GM12878 (cell line): ENCODE data around the gene ERP27. TPM values are rescaled to one million over a fixed set of nuclear protein-coding genes. Genes with fewer than 3 reads are reported as not detected.

Experiments used
- BACH1 ChIP-seq: fragments of 450-650 bp; IDR thresholded peaks from 2 replicates; pipeline ENCODE4 v1.6.1; 2017; ENCODE audit warnings: mild to moderate bottlenecking, borderline replicate concordance
- BCL11A ChIP-seq: IDR thresholded peaks from 2 replicates; pipeline ENCODE4 v1.6.1; 2011; ENCODE audit warnings: low read depth, low read length
- CBFB ChIP-seq: IDR thresholded peaks from 2 replicates; pipeline ENCODE4 v1.6.1; 2016; ENCODE audit warnings: antibody characterized with exemption, low read depth
- CHD1 ChIP-seq: IDR thresholded peaks from 2 replicates; pipeline ENCODE4 v1.6.1; 2012; ENCODE audit warnings: low read depth, low read length, improper control_type of control experiment
- CREM ChIP-seq: IDR thresholded peaks from 2 replicates; pipeline ENCODE4 v1.6.1; 2014; ENCODE audit warnings: antibody characterized with exemption, low read depth
- CUX1 ChIP-seq: IDR thresholded peaks from 2 replicates; pipeline ENCODE4 v1.6.1; 2012; ENCODE audit warnings: improper control_type of control experiment, low read depth, low read length; ENCODE audit not compliant: insufficient replicate concordance
- EGR1 ChIP-seq, 2 experiments: IDR thresholded peaks; 1 replicate in 1 of 2; 2 replicates in 1 of 2; pipeline ENCODE4 v1.6.1; 2011 to 2012; ENCODE audit warnings: low read depth in 2 of 2, low read length in 2 of 2, borderline replicate concordance in 1 of 2, mild to moderate bottlenecking in 1 of 2, moderate library complexity in 1 of 2
- HCFC1 ChIP-seq: fragments of 150-350 bp; IDR thresholded peaks from 2 replicates; pipeline ENCODE4 v1.6.1; 2014; ENCODE audit warnings: low read length
- HDAC6 ChIP-seq: fragments of 200-600 bp; sonication (generic); IDR thresholded peaks from one replicate; pipeline ENCODE4 v1.8.0; 2017; ENCODE audit warnings: antibody characterized with exemption; ENCODE audit not compliant: unreplicated experiment
- MTA2 ChIP-seq: fragments of 450-650 bp; IDR thresholded peaks from 2 replicates; pipeline ENCODE4 v1.6.1; 2016; ENCODE audit warnings: low read depth, mild to moderate bottlenecking, moderate library complexity
- MYB ChIP-seq: fragments of 150-350 bp; IDR thresholded peaks from 2 replicates; pipeline ENCODE4 v1.6.1; 2014; ENCODE audit warnings: mild to moderate bottlenecking, low read depth, low read length, borderline replicate concordance
- NR2C1 ChIP-seq: fragments of 450-650 bp; IDR thresholded peaks from 2 replicates; pipeline ENCODE4 v1.6.1; 2017; ENCODE audit warnings: antibody characterized with exemption, mild to moderate bottlenecking, moderate library complexity
- PML ChIP-seq: IDR thresholded peaks from 2 replicates; pipeline ENCODE4 v1.6.1; 2012; ENCODE audit warnings: low read length, inconsistent platforms
- RAD51 ChIP-seq: fragments of 450-650 bp; IDR thresholded peaks from 2 replicates; pipeline ENCODE4 v1.6.1; 2016; ENCODE audit warnings: moderate library complexity, mild to moderate bottlenecking, inconsistent platforms
- SMAD5 ChIP-seq: IDR thresholded peaks from 2 replicates; pipeline ENCODE4 v1.6.1; 2016; ENCODE audit warnings: antibody characterized with exemption, low read depth
- STAT1 ChIP-seq: fragments of 450-650 bp; conservative IDR thresholded peaks from 2 replicates; pipeline ENCODE4 v1.6.1; 2014; ENCODE audit warnings: antibody characterized with exemption, mild to moderate bottlenecking
- TBL1XR1 ChIP-seq: IDR thresholded peaks from 2 replicates; pipeline ENCODE4 v1.6.1; 2012; ENCODE audit warnings: low read depth, low read length, improper control_type of control experiment
- TCF7 ChIP-seq: IDR thresholded peaks from 2 replicates; pipeline ENCODE4 v1.6.1; 2014; ENCODE audit warnings: antibody characterized with exemption, borderline replicate concordance
- ZNF622 ChIP-seq: fragments of 450-650 bp; IDR thresholded peaks from 2 replicates; pipeline ENCODE4 v1.6.1; 2017; ENCODE audit warnings: mild to moderate bottlenecking, inconsistent platforms
- polyA plus RNA-seq, 11 experiments: library from polyadenylated mRNA; depleted of rRNA in 4 of 11; unstranded in 6 of 11; stranded (reverse) in 5 of 11; fragments of >200 nt; fragmentation: Nextera tagmentation in 4 of 11; fragmentation: Illumina TruSeq in 1 of 11; extraction: Ambion mirVana in 4 of 11; extraction: Trizol in 1 of 11; gene quantifications; 1 replicate in 1 of 11; 2 replicates in 10 of 11; pipeline versions ENCODE4 v1.2.1 to v1.2.3, GENCODE V29; 2011 to 2016; ENCODE audit warnings: inconsistent platforms in 2 of 11, missing spikeins in 2 of 11, low read depth in 1 of 11
- total RNA-seq, 4 experiments: library from RNA; depleted of rRNA in 3 of 4; stranded (reverse); fragments of >200 nt in 3 of 4; fragmentation: Illumina TruSeq in 1 of 4; extraction: Trizol in 1 of 4; gene quantifications; 2 replicates each; pipeline versions ENCODE4 v1.2.1 to v1.2.3, GENCODE V29; 2013 to 2021
- TF ChIP-seq, protein P1 (sequence below): IDR thresholded peaks from 2 replicates; pipeline ENCODE4 v1.6.1; 2011; ENCODE audit warnings: low read depth, low read length, improper control_type of control experiment, borderline replicate concordance
- TF ChIP-seq, protein P2 (sequence below): fragments of 450-650 bp; IDR thresholded peaks from 2 replicates; pipeline ENCODE4 v1.6.1; 2018; ENCODE audit warnings: mild to moderate bottlenecking, low read depth, moderate library complexity; ENCODE audit not compliant: partially characterized antibody
- TF ChIP-seq, protein P3 (sequence below): fragments of 450-650 bp; IDR thresholded peaks from 2 replicates; pipeline ENCODE4 v1.6.1; 2016; ENCODE audit warnings: mild to moderate bottlenecking

ERP27 gene
- total and polyA plus RNA-seq, 10 of the 15 experiments (the other 5 are each of a cell fraction or from before 2014, with no cell fraction given) = 0.91 to 2.4 (median 1.4) TPM

GRCh38 chr12:14948672-14949071, 10.3 kb upstream of the ERP27 start (continued):
- TF ChIP-seq BCL11A (peak; percentile 45; the same call in 1 of the 2 replicates), TBL1XR1 (no peak), EGR1 (IDR thresholded peaks at IDR 0.05; ENCODE audit: borderline replicate concordance in 1 of 2, low read depth in 2 of 2, low read length in 2 of 2) (no peak), MYB (peak; percentile 79; the same call in 1 of the 2 replicates), CREM (peak; percentile 71), BACH1 (no peak), PML (peak; percentile 92), CUX1 (no peak), HDAC6 (no peak), ZNF622 (no peak), STAT1 (no peak), TCF7 (no peak), SMAD5 (peak; percentile 90), CBFB (0 out of 2 replicates have a peak, but pooled peaks have one; percentile 26), NR2C1 (no peak), MTA2 (peak; percentile 72), HCFC1 (0 out of 2 replicates have a peak, but pooled peaks have one; percentile 11), RAD51 (no peak), CHD1 (no peak)
- TF ChIP-seq, protein P1, sequence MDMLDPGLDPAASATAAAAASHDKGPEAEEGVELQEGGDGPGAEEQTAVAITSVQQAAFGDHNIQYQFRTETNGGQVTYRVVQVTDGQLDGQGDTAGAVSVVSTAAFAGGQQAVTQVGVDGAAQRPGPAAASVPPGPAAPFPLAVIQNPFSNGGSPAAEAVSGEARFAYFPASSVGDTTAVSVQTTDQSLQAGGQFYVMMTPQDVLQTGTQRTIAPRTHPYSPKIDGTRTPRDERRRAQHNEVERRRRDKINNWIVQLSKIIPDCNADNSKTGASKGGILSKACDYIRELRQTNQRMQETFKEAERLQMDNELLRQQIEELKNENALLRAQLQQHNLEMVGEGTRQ = no peak
- TF ChIP-seq, protein P2, sequence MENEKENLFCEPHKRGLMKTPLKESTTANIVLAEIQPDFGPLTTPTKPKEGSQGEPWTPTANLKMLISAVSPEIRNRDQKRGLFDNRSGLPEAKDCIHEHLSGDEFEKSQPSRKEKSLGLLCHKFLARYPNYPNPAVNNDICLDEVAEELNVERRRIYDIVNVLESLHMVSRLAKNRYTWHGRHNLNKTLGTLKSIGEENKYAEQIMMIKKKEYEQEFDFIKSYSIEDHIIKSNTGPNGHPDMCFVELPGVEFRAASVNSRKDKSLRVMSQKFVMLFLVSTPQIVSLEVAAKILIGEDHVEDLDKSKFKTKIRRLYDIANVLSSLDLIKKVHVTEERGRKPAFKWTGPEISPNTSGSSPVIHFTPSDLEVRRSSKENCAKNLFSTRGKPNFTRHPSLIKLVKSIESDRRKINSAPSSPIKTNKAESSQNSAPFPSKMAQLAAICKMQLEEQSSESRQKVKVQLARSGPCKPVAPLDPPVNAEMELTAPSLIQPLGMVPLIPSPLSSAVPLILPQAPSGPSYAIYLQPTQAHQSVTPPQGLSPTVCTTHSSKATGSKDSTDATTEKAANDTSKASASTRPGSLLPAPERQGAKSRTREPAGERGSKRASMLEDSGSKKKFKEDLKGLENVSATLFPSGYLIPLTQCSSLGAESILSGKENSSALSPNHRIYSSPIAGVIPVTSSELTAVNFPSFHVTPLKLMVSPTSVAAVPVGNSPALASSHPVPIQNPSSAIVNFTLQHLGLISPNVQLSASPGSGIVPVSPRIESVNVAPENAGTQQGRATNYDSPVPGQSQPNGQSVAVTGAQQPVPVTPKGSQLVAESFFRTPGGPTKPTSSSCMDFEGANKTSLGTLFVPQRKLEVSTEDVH = no peak
- TF ChIP-seq, protein P3, sequence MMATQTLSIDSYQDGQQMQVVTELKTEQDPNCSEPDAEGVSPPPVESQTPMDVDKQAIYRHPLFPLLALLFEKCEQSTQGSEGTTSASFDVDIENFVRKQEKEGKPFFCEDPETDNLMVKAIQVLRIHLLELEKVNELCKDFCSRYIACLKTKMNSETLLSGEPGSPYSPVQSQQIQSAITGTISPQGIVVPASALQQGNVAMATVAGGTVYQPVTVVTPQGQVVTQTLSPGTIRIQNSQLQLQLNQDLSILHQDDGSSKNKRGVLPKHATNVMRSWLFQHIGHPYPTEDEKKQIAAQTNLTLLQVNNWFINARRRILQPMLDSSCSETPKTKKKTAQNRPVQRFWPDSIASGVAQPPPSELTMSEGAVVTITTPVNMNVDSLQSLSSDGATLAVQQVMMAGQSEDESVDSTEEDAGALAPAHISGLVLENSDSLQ = peak; percentile 50; the same call in 1 of the 2 replicates
